Fibroblast of lung (primary cell): ENCODE data around the gene KNDC1. TPM values are rescaled to one million over a fixed set of nuclear protein-coding genes. Genes with fewer than 3 reads are reported as not detected.

Source experiments
- DNase-seq, 2 donors: peaks; one replicate each; pipeline versions ENCODE4 v3.0.0 to v3.0.0-alpha.2; 2010; ENCODE audit warnings: low read depth in 2 of 2
- H2AFZ ChIP-seq: 2 replicates; pipeline ENCODE4 v1.5.1; 2012; ENCODE audit warnings: low read length, control low read depth, inconsistent platforms
- H3K27ac ChIP-seq: 2 replicates; pipeline ENCODE4 v1.5.1; 2011; ENCODE audit warnings: low read length, control low read depth; ENCODE audit not compliant: insufficient read depth
- H3K27me3 ChIP-seq: 2 replicates; pipeline ENCODE4 v1.5.1; 2011; ENCODE audit warnings: mild to moderate bottlenecking, low read length; ENCODE audit not compliant: control insufficient read depth, insufficient read depth
- H3K36me3 ChIP-seq: 2 replicates; pipeline ENCODE4 v1.5.1; 2011; ENCODE audit warnings: low read length; ENCODE audit not compliant: control insufficient read depth, insufficient read depth
- H3K4me1 ChIP-seq: 2 replicates; pipeline ENCODE4 v1.5.1; 2011; ENCODE audit warnings: low read length; ENCODE audit not compliant: control insufficient read depth, insufficient read depth; ENCODE audit errors: extremely low read depth
- H3K4me2 ChIP-seq: 2 replicates; pipeline ENCODE4 v1.5.1; 2011; ENCODE audit warnings: low read length, control low read depth; ENCODE audit not compliant: insufficient read depth; ENCODE audit errors: extremely low read depth
- H3K4me3 ChIP-seq, 4 experiments: fragments of 200-600 bp in 1 of 4; sonication (generic) in 1 of 4; replicated peaks in 1 of 4; 2 replicates each; pipeline ENCODE4 v1.5.1; 2011 to 2016; ENCODE audit warnings: low read length in 4 of 4, low read depth in 3 of 4, mild to moderate bottlenecking in 3 of 4, control low read depth in 2 of 4, inconsistent platforms in 1 of 4, mixed read lengths in 1 of 4; ENCODE audit not compliant: insufficient read depth in 1 of 4; ENCODE audit errors: control extremely low read depth in 1 of 4
- H3K79me2 ChIP-seq: 2 replicates; pipeline ENCODE4 v1.5.1; 2012; ENCODE audit warnings: mild to moderate bottlenecking, low read length, inconsistent platforms; ENCODE audit not compliant: control insufficient read depth, insufficient read depth
- H3K9ac ChIP-seq: 2 replicates; pipeline ENCODE4 v1.5.1; 2011; ENCODE audit warnings: mild to moderate bottlenecking, low read length, control low read depth; ENCODE audit not compliant: insufficient read depth
- H3K9me3 ChIP-seq: 2 replicates; pipeline ENCODE4 v1.5.1; 2012; ENCODE audit warnings: low read depth, low read length; ENCODE audit not compliant: control insufficient read depth, insufficient read depth
- H4K20me1 ChIP-seq: 2 replicates; pipeline ENCODE4 v1.5.1; 2011; ENCODE audit warnings: low read length; ENCODE audit not compliant: control insufficient read depth, insufficient read depth; ENCODE audit errors: extremely low read depth
- CTCF ChIP-seq, 2 donors: IDR thresholded peaks in 1 of 2; conservative IDR thresholded peaks in 1 of 2; 1 replicate in 1 of 2; 2 replicates in 1 of 2; pipeline ENCODE4 v1.5.1; 2011 to 2012; ENCODE audit warnings: low read length in 2 of 2, control low read depth in 1 of 2, inconsistent platforms in 1 of 2, low read depth in 1 of 2, mild to moderate bottlenecking in 1 of 2
- EZH2 ChIP-seq: IDR thresholded peaks from 2 replicates; pipeline ENCODE4 v1.5.1; 2012; ENCODE audit warnings: low read length, control low read depth, mild to moderate bottlenecking; ENCODE audit errors: missing control alignments
- polyA plus RNA-seq, 2 donors: library from polyadenylated mRNA; depleted of rRNA in 1 of 2; stranded (reverse) in 1 of 2; unstranded in 1 of 2; fragments of >200 nt; gene quantifications; 2 replicates each; pipeline ENCODE4 v1.2.1, GENCODE V29; 2011 to 2012; ENCODE audit warnings: missing spikeins in 1 of 2
- total RNA-seq: library from RNA; depleted of rRNA; stranded (reverse); fragments of >200 nt; gene quantifications from 2 replicates; pipeline ENCODE4 v1.2.1, GENCODE V29; 2014

Gene KNDC1
- total and polyA plus RNA-seq, 2 donors (not counting 1 experiment from before 2014, with no cell fraction given): 0.20 to 0.50 TPM

DNA sequence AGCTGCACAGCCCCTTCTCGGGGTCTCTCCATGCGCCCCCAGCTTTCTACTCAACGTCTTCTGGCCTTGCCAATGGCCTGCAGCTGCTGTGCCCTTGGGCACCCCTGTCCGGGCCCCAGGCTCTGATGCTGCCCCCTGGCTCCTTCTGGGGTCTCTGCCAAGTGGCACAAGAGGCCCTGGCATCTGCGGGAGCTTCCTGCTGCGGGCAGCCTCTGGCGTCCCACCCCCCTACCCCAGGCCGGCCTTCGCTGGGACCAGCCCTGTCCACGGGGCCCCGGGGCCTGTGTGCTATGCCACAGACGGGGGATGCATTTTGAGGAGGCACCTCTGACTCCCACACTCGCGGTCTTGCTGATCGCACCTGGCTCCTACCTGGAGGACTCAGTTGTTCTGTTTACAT, 80.0 kb downstream of the KNDC1 start:
- Histone ChIP-seq H3K9ac (no peak overlapping the region), H3K9me3 (no peaks in the 10 kb centered on the region), H3K36me3 (no peaks in the 10 kb centered on the region), H3K4me3 (no peak overlapping the region), H3K4me2 (no peak overlapping the region), H2AFZ (no peak overlapping the region), H3K79me2 (no peaks in the 10 kb centered on the region), H3K27ac (no peak overlapping the region), H3K27me3 (peaks cover 37% of the 10 kb centered on the region), H4K20me1 (no peaks in the 10 kb centered on the region), H3K4me1 (no peaks in the 10 kb centered on the region)
- DNase-seq: no peak
- TF ChIP-seq EZH2 (no peak), CTCF (conservative IDR thresholded peaks at IDR 0.05 in 1 of 2, IDR thresholded peaks at IDR 0.05 in 1 of 2; ENCODE audit: low read depth in 1 of 2, low read length in 2 of 2) (no peak)

- Histone ChIP-seq H3K9me3 (no peaks in the 10 kb centered on the region), H3K79me2 (no peaks in the 10 kb centered on the region), H3K9ac (no peak overlapping the region), H3K4me2 (no peak overlapping the region), H2AFZ (no peak overlapping the region), H4K20me1 (no peaks in the 10 kb centered on the region), H3K27ac (no peak overlapping the region), H3K36me3 (no peaks in the 10 kb centered on the region), H3K4me3 (no peak overlapping the region), H3K4me1 (no peaks in the 10 kb centered on the region), H3K27me3 (peaks cover 29% of the 10 kb centered on the region)
- DNase-seq: no peak
- TF ChIP-seq EZH2 (no peak), CTCF (conservative IDR thresholded peaks at IDR 0.05 in 1 of 2, IDR thresholded peaks at IDR 0.05 in 1 of 2; ENCODE audit: low read depth in 1 of 2, low read length in 2 of 2) (no peak)
These were observed 81.6 kb downstream of the KNDC1 start for GRCh38 chr10:133241501-133242205.

DNA sequence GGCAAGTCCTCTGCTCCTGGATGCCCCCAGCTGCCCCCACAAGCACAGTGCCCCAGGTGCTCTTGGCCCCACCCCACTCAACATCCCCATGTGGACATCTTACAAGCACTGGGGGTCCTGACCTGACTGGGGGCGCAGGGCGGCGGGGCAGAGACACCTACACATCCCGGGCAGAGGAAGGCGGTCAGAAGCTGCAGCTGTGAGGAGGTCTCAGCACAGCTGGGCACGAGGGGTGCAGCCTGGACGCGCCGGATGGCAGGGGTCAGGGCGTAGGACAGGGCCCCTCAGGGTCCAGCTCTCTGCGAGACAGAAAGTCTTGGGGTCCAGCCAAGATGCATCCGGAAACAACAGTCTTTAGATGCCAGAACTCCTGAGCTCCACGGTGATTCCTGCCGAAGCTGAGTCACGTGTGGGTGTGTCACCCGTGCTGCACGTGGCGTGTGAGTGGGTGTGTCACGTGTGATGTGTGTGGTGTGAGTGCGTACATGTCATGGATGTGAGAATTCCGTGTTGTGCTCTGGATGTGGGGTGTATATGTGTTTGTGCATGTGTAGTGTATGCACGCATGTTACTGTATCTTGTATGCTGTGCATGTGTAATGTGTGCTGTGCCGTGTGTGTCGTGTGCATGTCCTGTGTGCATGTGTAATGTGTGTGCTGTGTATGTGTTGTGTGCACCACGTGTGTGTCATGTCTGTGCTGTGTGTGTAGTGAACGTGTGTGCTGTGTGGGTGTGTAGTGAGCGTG, 82.8 kb downstream of the KNDC1 start:
- TF ChIP-seq CTCF (conservative IDR thresholded peaks at IDR 0.05 in 1 of 2, IDR thresholded peaks at IDR 0.05 in 1 of 2; ENCODE audit: low read depth in 1 of 2, low read length in 2 of 2) (no peak), EZH2 (no peak)
- peak in 1 of 2 donors; percentile 31 for DNase-seq

More for the DNA sequence above, 82.8 kb downstream of the KNDC1 start:
- Histone ChIP-seq H3K9ac (no peak overlapping the region), H3K4me2 (no peak overlapping the region), H3K27ac (no peak overlapping the region), H3K36me3 (no peaks in the 10 kb centered on the region), H3K79me2 (no peaks in the 10 kb centered on the region), H3K4me1 (no peaks in the 10 kb centered on the region), H2AFZ (no peak overlapping the region), H3K4me3 (no peak overlapping the region), H3K27me3 (peaks cover 18% of the 10 kb centered on the region), H4K20me1 (no peaks in the 10 kb centered on the region), H3K9me3 (no peaks in the 10 kb centered on the region)
